BLaER1 (cell line): ENCODE data around the gene MAN1A1.
A peak's percentile ranks its signal among the peaks of the same experiment; 100 is the strongest.

Source experiments
- H3K27ac ChIP-seq: shearing (Covaris generic); formaldehyde crosslinking; 2 replicates; pipeline ENCODE4 v1.8.1; 2022
- H3K27me3 ChIP-seq: shearing (Covaris generic); formaldehyde crosslinking; 2 replicates; pipeline ENCODE4 v1.8.1; 2022
- H3K36me3 ChIP-seq: shearing (Covaris generic); formaldehyde crosslinking; 2 replicates; pipeline ENCODE4 v1.8.1; 2022
- H3K4me1 ChIP-seq: shearing (Covaris generic); formaldehyde crosslinking; 2 replicates; pipeline ENCODE4 v1.8.1; 2022
- H3K4me2 ChIP-seq: shearing (Covaris generic); formaldehyde crosslinking; 2 replicates; pipeline ENCODE4 v1.8.1; 2022
- H3K4me3 ChIP-seq: shearing (Covaris generic); formaldehyde crosslinking; 2 replicates; pipeline ENCODE4 v1.8.1; 2022
- H3K9ac ChIP-seq: shearing (Covaris generic); formaldehyde crosslinking; 2 replicates; pipeline ENCODE4 v1.8.1; 2022
- H3K9me3 ChIP-seq: shearing (Covaris generic); formaldehyde crosslinking; 2 replicates; pipeline ENCODE4 v1.8.1; 2022
- H4K20me1 ChIP-seq: shearing (Covaris generic); formaldehyde crosslinking; 2 replicates; pipeline ENCODE4 v1.8.1; 2022
- Cebpa-rat ChIP-seq: shearing (Covaris generic); IDR thresholded peaks from 2 replicates; pipeline ENCODE4 v1.8.1; 2022

Gene MAN1A1

DNA sequence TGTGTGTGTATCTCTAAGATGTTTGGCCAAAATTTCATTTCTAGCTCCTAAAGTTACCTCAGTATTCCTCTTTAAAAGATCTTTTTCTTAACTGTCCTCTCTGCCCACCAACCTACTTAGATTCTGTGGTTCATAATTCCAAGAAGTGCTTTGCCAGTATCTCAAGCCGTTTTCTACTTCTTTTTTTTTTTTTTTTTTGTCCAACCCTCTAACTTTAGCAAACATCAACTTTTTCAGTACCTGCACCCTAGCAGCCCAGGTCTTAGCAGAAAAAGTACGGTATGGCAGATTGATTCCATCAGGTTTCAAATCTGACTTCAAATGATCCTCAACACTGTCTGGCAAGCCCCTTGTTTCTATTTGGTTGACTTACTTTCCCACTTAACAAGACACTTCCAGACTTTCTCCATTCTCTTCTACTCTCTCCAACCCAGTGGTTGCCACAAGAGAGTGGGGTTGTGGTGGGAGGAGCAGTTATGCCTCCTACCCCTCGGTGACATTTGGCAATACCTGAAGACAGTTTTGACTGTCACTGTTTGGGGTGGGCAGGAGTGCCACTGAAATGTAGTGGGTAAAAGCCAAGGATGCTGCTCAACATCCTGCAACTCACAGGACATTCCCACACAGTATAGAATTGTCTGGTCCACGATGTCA lies 10.8 kb upstream of the MAN1A1 start:
- Histone ChIP-seq H3K27ac (no peak overlapping the region), H3K27me3 (no peaks in the 10 kb centered on the region), H3K4me2 (no peak overlapping the region), H3K4me3 (no peak overlapping the region), H3K9ac (no peak overlapping the region), H4K20me1 (no peaks in the 10 kb centered on the region), H3K36me3 (no peaks in the 10 kb centered on the region), H3K4me1 (peaks cover under 1% of the 10 kb centered on the region; the same call in 1 of the 2 replicates), H3K9me3 (no peaks in the 10 kb centered on the region)
- no peak for TF ChIP-seq Cebpa-rat

DNA sequence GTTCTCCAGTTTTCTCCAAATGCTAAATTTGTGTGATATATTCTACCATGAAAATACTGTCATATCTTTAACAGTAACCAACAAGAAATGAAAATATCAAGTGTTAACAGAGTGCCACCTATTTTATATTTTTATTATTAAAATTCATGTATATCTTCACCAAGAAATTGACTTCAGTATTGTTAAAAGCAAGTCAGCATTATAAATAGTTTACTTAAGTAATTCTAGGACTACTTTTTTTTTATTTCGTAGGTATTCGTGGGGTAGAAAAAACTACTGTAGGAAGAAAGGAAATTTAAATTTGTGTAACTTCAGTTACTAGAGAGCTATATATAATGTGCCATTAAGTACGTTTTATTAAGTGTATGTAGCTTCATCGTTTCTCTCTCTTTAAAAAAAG lies 6.3 kb upstream of the MAN1A1 start:
- Histone ChIP-seq H3K27ac (no peak overlapping the region), H3K27me3 (peaks cover 15% of the 10 kb centered on the region), H3K9ac (no peak overlapping the region), H3K4me1 (peaks cover 5% of the 10 kb centered on the region; the same call in 1 of the 2 replicates), H3K9me3 (no peaks in the 10 kb centered on the region), H3K4me3 (no peak overlapping the region), H3K36me3 (no peaks in the 10 kb centered on the region), H4K20me1 (0 out of 2 replicates have a peak, but pooled peaks cover 6% of the 10 kb centered on the region), H3K4me2 (no peak overlapping the region)
- TF ChIP-seq Cebpa-rat = no peak

DNA sequence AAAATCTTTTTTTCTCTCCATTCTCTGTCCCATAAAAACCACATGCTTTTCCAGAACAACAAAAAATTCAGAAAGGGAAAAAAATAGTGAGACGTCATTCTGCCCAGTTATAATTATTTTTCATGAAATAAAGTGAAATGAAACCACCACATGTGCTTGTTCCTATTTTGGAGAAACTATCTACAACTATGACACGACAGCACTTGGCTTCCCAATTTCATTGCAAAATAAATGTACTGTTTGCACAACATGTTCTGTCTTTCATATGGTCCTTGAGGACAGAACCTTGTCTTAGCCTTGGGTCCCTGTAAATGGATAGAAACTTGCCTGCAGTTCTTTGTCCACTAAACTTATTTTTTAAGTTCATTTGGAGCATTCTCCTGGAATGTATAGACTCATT lies 5.6 kb upstream of the MAN1A1 start:
- H3K36me3 ChIP-seq = no peaks in the 10 kb centered on the region
- H3K27me3 ChIP-seq = peaks cover 23% of the 10 kb centered on the region
- peaks cover 10% of the 10 kb centered on the region; the same call in 1 of the 2 replicates for H3K4me1 ChIP-seq
- H4K20me1 ChIP-seq = 0 out of 2 replicates have a peak, but pooled peaks cover 6% of the 10 kb centered on the region
- no peak overlapping the region for H3K9ac ChIP-seq
- no peak overlapping the region for H3K27ac ChIP-seq
- no peak overlapping the region for H3K4me3 ChIP-seq
- TF ChIP-seq Cebpa-rat = no peak
- no peaks in the 10 kb centered on the region for H3K9me3 ChIP-seq
- H3K4me2 ChIP-seq = no peak overlapping the region

DNA sequence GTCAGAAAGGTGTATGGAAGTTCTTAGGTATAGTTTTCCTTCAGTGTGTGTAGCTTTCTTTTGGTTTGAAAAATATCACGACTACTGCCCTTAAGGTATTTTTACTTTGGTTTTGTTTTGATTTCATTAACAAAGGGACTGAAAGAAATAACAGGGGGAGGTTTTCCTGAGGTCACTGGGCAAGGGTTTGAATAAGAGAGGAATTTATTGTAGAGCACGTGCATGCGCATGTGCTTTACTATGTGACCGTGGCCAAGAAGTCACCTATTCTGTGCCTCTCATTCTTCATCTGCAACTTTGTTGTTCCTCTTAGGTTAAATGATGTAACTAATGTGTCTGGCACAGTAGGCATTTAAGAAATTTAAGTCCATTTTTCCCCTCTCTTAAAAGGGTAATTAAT lies 4.1 kb upstream of the MAN1A1 start:
- no peaks in the 10 kb centered on the region for H3K36me3 ChIP-seq
- no peak overlapping the region for H3K27ac ChIP-seq
- H3K27me3 ChIP-seq = peaks cover 35% of the 10 kb centered on the region
- no peaks in the 10 kb centered on the region for H3K9me3 ChIP-seq
- peaks cover 13% of the 10 kb centered on the region for H4K20me1 ChIP-seq
- H3K4me2 ChIP-seq = no peak overlapping the region
- H3K9ac ChIP-seq = no peak overlapping the region
- TF ChIP-seq Cebpa-rat = no peak
- peaks cover 15% of the 10 kb centered on the region for H3K4me1 ChIP-seq
- H3K4me3 ChIP-seq = no peak overlapping the region

DNA sequence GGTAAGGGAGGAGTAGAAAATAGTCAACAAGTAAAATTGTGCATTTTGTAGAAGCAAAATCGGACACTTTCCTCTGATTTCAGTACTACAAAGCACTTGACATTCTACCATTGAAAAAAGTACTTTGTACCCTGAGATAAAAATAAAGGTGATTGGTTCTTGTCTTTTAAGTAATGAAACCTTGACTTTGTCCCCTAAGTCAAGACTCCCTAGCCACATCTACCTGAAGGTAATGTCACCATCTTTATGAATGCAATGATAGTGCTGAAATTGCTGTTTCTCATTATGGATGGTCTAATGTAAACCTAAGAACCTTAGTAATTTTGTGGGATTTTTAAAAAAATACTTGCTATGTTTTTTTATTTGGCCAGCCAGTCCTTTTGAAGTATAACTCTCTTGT lies 2.4 kb upstream of the MAN1A1 start:
- peaks cover 52% of the 10 kb centered on the region for H3K27me3 ChIP-seq

DNA sequence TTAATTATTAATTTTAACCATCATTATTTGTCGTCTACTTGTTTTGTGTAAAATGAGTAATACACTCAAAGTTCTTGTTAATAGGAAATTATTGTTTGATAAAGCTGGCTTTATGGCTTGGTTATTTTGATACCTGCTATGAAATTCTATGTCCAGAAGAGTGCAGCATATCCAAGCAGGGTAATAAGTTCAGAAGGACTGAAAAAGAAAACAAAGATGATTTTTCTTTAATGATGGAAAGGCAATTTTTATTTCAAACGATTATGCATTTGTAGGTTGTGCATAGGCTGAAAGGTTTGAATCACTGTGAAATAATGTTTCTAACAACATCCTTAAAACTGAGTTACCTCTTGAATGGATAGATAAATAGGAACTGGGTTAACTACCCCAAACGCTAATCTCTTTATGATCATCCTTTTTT lies 1.4 kb upstream of the MAN1A1 start:
- no peak for TF ChIP-seq Cebpa-rat
- H3K36me3 ChIP-seq = no peaks in the 10 kb centered on the region
- peaks cover 35% of the 10 kb centered on the region for H3K4me1 ChIP-seq
- no peaks in the 10 kb centered on the region for H3K9me3 ChIP-seq
- no peak overlapping the region for H3K27ac ChIP-seq
- H3K27me3 ChIP-seq = peaks cover 62% of the 10 kb centered on the region
- H4K20me1 ChIP-seq = peaks cover 40% of the 10 kb centered on the region
- H3K4me2 ChIP-seq = peak overlapping the region; percentile 99
- peak overlapping the region; percentile 82 for H3K4me3 ChIP-seq
- H3K9ac ChIP-seq = no peak overlapping the region

More for the DNA sequence above, 2.4 kb upstream of the MAN1A1 start:
- H3K4me3 ChIP-seq = no peak overlapping the region
- TF ChIP-seq Cebpa-rat = no peak
- no peak overlapping the region for H3K4me2 ChIP-seq
- peaks cover 32% of the 10 kb centered on the region for H3K4me1 ChIP-seq
- no peak overlapping the region for H3K9ac ChIP-seq
- H4K20me1 ChIP-seq = peaks cover 30% of the 10 kb centered on the region
- H3K9me3 ChIP-seq = no peaks in the 10 kb centered on the region
- no peaks in the 10 kb centered on the region for H3K36me3 ChIP-seq
- H3K27ac ChIP-seq = no peak overlapping the region

DNA sequence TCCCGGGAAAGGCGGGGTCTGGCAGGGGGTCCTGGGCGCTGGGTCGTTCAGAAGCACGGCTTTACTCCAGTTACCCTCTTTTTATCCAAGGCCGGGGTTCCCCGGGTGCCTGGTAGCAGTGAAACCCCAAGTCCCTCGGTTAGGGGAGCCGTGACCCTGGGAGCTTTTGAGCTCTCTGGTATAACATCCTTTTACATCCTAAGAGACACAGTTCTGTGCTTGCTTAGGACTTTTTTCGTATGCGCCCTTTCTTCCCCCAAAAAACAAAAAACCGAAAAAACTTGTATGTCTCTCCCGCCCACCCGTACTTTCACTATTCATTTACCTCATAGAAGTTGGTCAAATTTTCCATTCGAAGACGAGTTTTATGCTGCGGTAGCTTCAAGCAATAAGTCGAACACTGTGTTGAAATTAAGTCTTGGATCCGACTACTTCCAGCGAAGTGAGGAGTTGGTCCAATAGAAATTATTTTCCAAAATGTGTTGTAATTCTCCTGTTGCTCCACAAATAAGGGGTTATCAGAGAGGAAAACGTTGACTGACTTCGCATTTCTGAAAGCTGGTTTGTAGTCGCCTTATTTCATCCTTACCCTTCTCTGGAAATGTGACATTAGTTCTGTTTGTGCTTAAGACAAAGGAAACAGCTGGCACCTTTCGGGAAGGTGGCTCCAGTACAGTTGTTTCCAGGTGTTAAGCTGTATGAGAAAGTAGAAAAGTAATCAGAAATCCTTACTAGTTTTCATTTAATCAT lies 816 bp upstream of the MAN1A1 start:
- H4K20me1 ChIP-seq = peaks cover 46% of the 10 kb centered on the region
- peak overlapping the region; percentile 82 for H3K4me3 ChIP-seq
- peak overlapping the region; percentile 81 for H3K9ac ChIP-seq
- TF ChIP-seq Cebpa-rat = no peak
- peaks cover 67% of the 10 kb centered on the region for H3K27me3 ChIP-seq
- peak overlapping the region; percentile 74 for H3K27ac ChIP-seq
- H3K4me2 ChIP-seq = peak overlapping the region; percentile 99
- H3K36me3 ChIP-seq = no peaks in the 10 kb centered on the region
- peaks cover 35% of the 10 kb centered on the region for H3K4me1 ChIP-seq
- no peaks in the 10 kb centered on the region for H3K9me3 ChIP-seq

DNA sequence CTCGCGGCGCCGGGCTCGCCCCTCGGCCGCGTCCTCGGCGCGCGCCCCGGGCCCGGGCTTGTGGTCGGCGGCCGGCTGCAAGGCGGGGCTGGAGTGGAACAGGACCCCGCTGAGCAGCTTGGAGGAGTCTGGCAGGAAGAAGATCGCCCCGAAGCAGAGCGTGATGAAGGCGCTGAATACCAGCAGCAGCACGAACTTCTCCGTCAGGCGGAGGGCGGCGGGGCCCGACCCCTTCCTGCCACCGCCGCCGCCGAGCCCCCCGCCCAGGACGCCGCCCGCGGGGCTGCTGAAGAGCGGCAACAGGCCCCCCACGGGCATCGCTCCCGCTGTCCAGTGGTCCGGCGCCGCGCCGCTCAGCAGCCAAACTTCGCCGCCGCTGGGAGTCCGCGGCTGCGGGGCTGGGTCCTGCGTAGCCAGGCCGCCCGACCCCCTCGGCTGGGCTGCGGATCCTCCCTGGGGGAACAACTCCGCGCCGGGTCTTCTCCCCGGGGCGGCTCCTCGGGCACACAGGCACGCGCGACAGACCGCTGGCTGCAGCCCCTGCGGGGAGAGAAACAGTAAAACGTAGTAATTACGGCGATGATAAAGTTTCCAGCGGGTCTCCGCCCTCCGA lies 707 bp downstream of the MAN1A1 start:
- Histone ChIP-seq H3K4me1 (peaks cover 30% of the 10 kb centered on the region), H3K27ac (peak overlapping the region; percentile 50; the same call in 1 of the 2 replicates), H3K27me3 (peaks cover 67% of the 10 kb centered on the region), H3K4me3 (peak overlapping the region; percentile 82), H4K20me1 (peaks cover 60% of the 10 kb centered on the region), H3K9ac (peak overlapping the region; percentile 81), H3K36me3 (no peaks in the 10 kb centered on the region), H3K4me2 (peak overlapping the region; percentile 99), H3K9me3 (no peaks in the 10 kb centered on the region)
- TF ChIP-seq Cebpa-rat = no peak

DNA sequence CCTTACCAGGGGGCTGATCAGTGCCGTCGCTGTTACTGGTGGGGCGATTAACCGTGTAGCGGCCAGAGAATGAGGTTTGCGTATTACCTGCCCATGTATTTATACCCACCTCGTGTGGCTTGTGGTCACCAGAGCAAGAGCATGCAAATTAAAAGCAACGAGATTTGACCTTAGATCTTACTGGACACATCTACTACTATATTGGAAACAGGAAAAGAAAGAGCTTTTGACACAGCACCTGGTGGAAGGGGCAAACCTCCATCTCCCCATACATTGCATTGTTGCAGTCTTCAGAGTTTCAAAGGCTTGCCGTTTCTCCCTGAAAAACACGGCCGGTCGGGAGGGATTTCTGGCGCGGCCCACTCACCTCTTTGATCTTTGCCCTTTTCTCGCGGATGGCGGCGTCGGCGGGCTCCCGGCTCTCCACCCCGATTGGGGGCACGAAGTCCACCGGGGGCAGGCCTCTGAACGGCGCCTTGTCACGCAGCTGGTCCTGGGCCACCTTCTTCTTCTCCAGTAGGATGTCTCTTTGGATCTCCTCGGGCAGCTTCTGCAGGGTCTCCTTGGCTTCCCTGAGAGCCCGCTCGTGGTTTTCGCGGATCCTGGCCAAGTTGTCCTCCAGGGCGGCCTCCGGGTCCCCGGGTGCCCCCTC lies 1.3 kb downstream of the MAN1A1 start:
- no peak for TF ChIP-seq Cebpa-rat
- peak overlapping the region; percentile 81 for H3K9ac ChIP-seq
- H3K27ac ChIP-seq = peak overlapping the region; percentile 50; the same call in 1 of the 2 replicates

More for the DNA sequence above, 1.3 kb downstream of the MAN1A1 start:
- peaks cover 60% of the 10 kb centered on the region for H4K20me1 ChIP-seq
- peak overlapping the region; percentile 82 for H3K4me3 ChIP-seq
- H3K9me3 ChIP-seq = no peaks in the 10 kb centered on the region
- peaks cover 30% of the 10 kb centered on the region for H3K4me1 ChIP-seq
- peaks cover 64% of the 10 kb centered on the region for H3K27me3 ChIP-seq
- H3K4me2 ChIP-seq = peak overlapping the region; percentile 99
- H3K36me3 ChIP-seq = no peaks in the 10 kb centered on the region
